GM12878 (cell line): ENCODE measurements around the gene CD86. TPM values are rescaled to one million over a fixed set of nuclear protein-coding genes. Genes with fewer than 3 reads are reported as not detected.

ENCODE experiments used
- ATAC-seq: fragments of 200-7000 bp; cut with Tn5 transposase; 3 replicates; pipeline ENCODE4 v1.9.1; 2020; ENCODE audit warnings: mild to moderate bottlenecking, moderate library complexity
- BruUV-seq: library from RNA; stranded (reverse); fragments of 400-500 nt; replicated peaks from 2 replicates; lab custom pipeline; 2021; lab: Mats Ljungman, UMichigan
- CTCF ChIA-PET: fragments of 300-600 bp; sonication (Branson Sonifier 250); formaldehyde crosslinking; extraction: SDS; loops from one replicate; lab custom pipeline; 2021; ENCODE audit warnings: inconsistent platforms; lab: Yijun Ruan, JAX
- POLR2A ChIA-PET: fragments of 350-600 bp; formaldehyde crosslinking; extraction: SDS; loops from one replicate; lab custom pipeline; 2021; ENCODE audit warnings: inconsistent platforms; lab: Charles Lee
- RAD21 ChIA-PET: fragments of 300-600 bp; sonication (Branson Sonifier 250); formaldehyde crosslinking; loops from one replicate; lab custom pipeline; 2023; ENCODE audit warnings: antibody characterized with exemption; ENCODE audit not compliant: unreplicated experiment; lab: Charles Lee
- SMC1A ChIA-PET: fragments of 300-600 bp; sonication (Branson Sonifier 250); formaldehyde crosslinking; loops from one replicate; lab custom pipeline; 2023; ENCODE audit not compliant: unreplicated experiment, uncharacterized antibody; lab: Charles Lee
- DNase-seq: peaks from one replicate; pipeline ENCODE4 v3.0.0-alpha.2; 2011; ENCODE audit warnings: low read depth, low spot score
- FAIRE-seq: peaks from 3 replicates; lab custom pipeline; 2011; peaks lifted over from hg19 to GRCh38; lab: Jason Lieb, UNC
- H2AFZ ChIP-seq: 2 replicates; pipeline ENCODE4 v1.6.0; 2011; ENCODE audit warnings: low read depth, low read length, control low read depth; ENCODE audit not compliant: control insufficient read depth
- H3K27ac ChIP-seq: 2 replicates; pipeline ENCODE4 v1.5.1; 2011; ENCODE audit warnings: control low read depth; ENCODE audit not compliant: control insufficient read depth, insufficient read depth
- H3K27me3 ChIP-seq, 2 experiments: replicated peaks in 1 of 2; 2 replicates each; pipeline versions ENCODE4 v1.6.0 to v1.6.1; 2011; ENCODE audit warnings: low read length in 1 of 2; ENCODE audit not compliant: control insufficient read depth in 2 of 2, insufficient read depth in 2 of 2
- H3K36me3 ChIP-seq, 2 experiments: 2 replicates each; pipeline ENCODE4 v1.5.1; 2011; ENCODE audit warnings: low read length in 1 of 2; ENCODE audit not compliant: control insufficient read depth in 2 of 2, insufficient read depth in 2 of 2
- H3K4me1 ChIP-seq: 2 replicates; pipeline ENCODE4 v1.6.1; 2011; ENCODE audit warnings: mild to moderate bottlenecking, low read length, moderate library complexity, mixed read lengths; ENCODE audit not compliant: control insufficient read depth, insufficient read depth
- H3K4me2 ChIP-seq: 2 replicates; pipeline ENCODE4 v1.6.0; 2011; ENCODE audit warnings: control low read depth; ENCODE audit not compliant: control insufficient read depth, insufficient read depth
- H3K4me3 ChIP-seq: fragments of 200-600 bp; sonication (generic); 2 replicates; pipeline ENCODE4 v1.5.1; 2016
- H3K79me2 ChIP-seq: 2 replicates; pipeline ENCODE4 v1.6.0; 2011; ENCODE audit warnings: low read length; ENCODE audit not compliant: control insufficient read depth, insufficient read depth
- H3K9ac ChIP-seq: 2 replicates; pipeline ENCODE4 v1.8.0; 2011; ENCODE audit warnings: low read length, control low read depth, mixed read lengths; ENCODE audit not compliant: control insufficient read depth, insufficient read depth
- H3K9me3 ChIP-seq: replicated peaks from 3 replicates; pipeline ENCODE4 v1.5.1; 2011; ENCODE audit warnings: mild to moderate bottlenecking, low read length; ENCODE audit not compliant: control insufficient read depth, insufficient read depth
- H4K20me1 ChIP-seq: 2 replicates; pipeline ENCODE4 v1.6.0; 2011; ENCODE audit not compliant: control insufficient read depth, insufficient read depth
- CBFB ChIP-seq: IDR thresholded peaks from 2 replicates; pipeline ENCODE4 v1.6.1; 2016; ENCODE audit warnings: antibody characterized with exemption, low read depth
- IRF5 ChIP-seq: fragments of 450-650 bp; IDR thresholded peaks from 2 replicates; pipeline ENCODE4 v1.6.1; 2017; ENCODE audit warnings: borderline replicate concordance
- MEF2A ChIP-seq: IDR thresholded peaks from 2 replicates; pipeline ENCODE4 v1.6.1; 2011; ENCODE audit warnings: low read depth, mild to moderate bottlenecking, low read length, moderate library complexity; ENCODE audit not compliant: insufficient read depth
- PML ChIP-seq: IDR thresholded peaks from 2 replicates; pipeline ENCODE4 v1.6.1; 2012; ENCODE audit warnings: low read length, inconsistent platforms
- RB1 ChIP-seq: fragments of 450-650 bp; formaldehyde crosslinking; IDR thresholded peaks from 2 replicates; pipeline ENCODE4 v1.6.1; 2017; ENCODE audit warnings: mild to moderate bottlenecking, borderline replicate concordance
- RCOR1 ChIP-seq: conservative IDR thresholded peaks from 2 replicates; pipeline ENCODE4 v1.6.1; 2012; ENCODE audit warnings: low read depth, low read length, improper control_type of control experiment
- SIX5 ChIP-seq: IDR thresholded peaks from 2 replicates; pipeline ENCODE4 v1.6.1; 2011; ENCODE audit warnings: mild to moderate bottlenecking, low read depth, low read length, moderate library complexity; ENCODE audit not compliant: severe bottlenecking
- SP1 ChIP-seq: IDR thresholded peaks from one replicate; pipeline ENCODE4 v1.6.1; 2011; ENCODE audit warnings: low read depth, low read length
- ZNF207 ChIP-seq: fragments of 450-650 bp; IDR thresholded peaks from 2 replicates; pipeline ENCODE4 v1.6.1; 2014; ENCODE audit warnings: antibody characterized with exemption, mild to moderate bottlenecking, borderline replicate concordance
- WGBS: methylation state at CpG from one replicate; pipeline ENCODE4 v1.1.6; 2016; ENCODE audit warnings: low lambda C conversion rate; ENCODE audit not compliant: insufficient replicate concordance, insufficient coverage; ENCODE audit errors: missing lambda C conversion rate; 5-methylcytosine and 5-hydroxymethylcytosine counted together
- in situ Hi-C: fragments of 300-500 bp; cut with MboI; formaldehyde crosslinking; loops from 9 replicates; pipeline ENCODE4 v1.14.3; 2018; ENCODE audit warnings: mixed read lengths
- intact Hi-C: fragments of 100-400 bp; cut with micrococcal nuclease; formaldehyde crosslinking; loops from one replicate; pipeline ENCODE4 v1.14.2; 2022; ENCODE audit not compliant: unreplicated experiment
- polyA plus RNA-seq, 11 experiments: library from polyadenylated mRNA; depleted of rRNA in 4 of 11; unstranded in 6 of 11; stranded (reverse) in 5 of 11; fragments of >200 nt; fragmentation: Nextera tagmentation in 4 of 11; fragmentation: Illumina TruSeq in 1 of 11; extraction: Ambion mirVana in 4 of 11; extraction: Trizol in 1 of 11; gene quantifications; 1 replicate in 1 of 11; 2 replicates in 10 of 11; pipeline versions ENCODE4 v1.2.1 to v1.2.3, GENCODE V29; 2011 to 2016; ENCODE audit warnings: inconsistent platforms in 2 of 11, missing spikeins in 2 of 11, low read depth in 1 of 11
- total RNA-seq, 4 experiments: library from RNA; depleted of rRNA in 3 of 4; stranded (reverse); fragments of >200 nt in 3 of 4; fragmentation: Illumina TruSeq in 1 of 4; extraction: Trizol in 1 of 4; gene quantifications; 2 replicates each; pipeline versions ENCODE4 v1.2.1 to v1.2.3, GENCODE V29; 2013 to 2021
- TF ChIP-seq, protein P1 (sequence below): fragments of 450-650 bp; IDR thresholded peaks from 2 replicates; pipeline ENCODE4 v1.6.1; 2017; ENCODE audit warnings: mild to moderate bottlenecking, low read depth, inconsistent platforms; ENCODE audit not compliant: poor library complexity, severe bottlenecking
- TF ChIP-seq, protein P2 (sequence below): fragments of 450-650 bp; IDR thresholded peaks from 2 replicates; pipeline ENCODE4 v1.6.1; 2017; ENCODE audit warnings: antibody characterized with exemption, mild to moderate bottlenecking, moderate library complexity
- TF ChIP-seq, protein P3 (sequence below): fragments of 450-650 bp; IDR thresholded peaks from 2 replicates; pipeline ENCODE4 v1.6.1; 2014; ENCODE audit warnings: mild to moderate bottlenecking
- TF ChIP-seq, protein P4 (sequence below): IDR thresholded peaks from 2 replicates; pipeline ENCODE4 v1.6.1; 2011; ENCODE audit warnings: mild to moderate bottlenecking, low read depth, low read length, moderate library complexity; ENCODE audit not compliant: insufficient replicate concordance

CD86 gene
- total and polyA plus RNA-seq, 10 of the 15 experiments (the other 5 are each of a cell fraction or from before 2014, with no cell fraction given), result 40.9 to 100 (median 55.5) TPM

GRCh38 chr3:122078235-122078935, 23.2 kb downstream of the CD86 start:
- ChIA-PET POLR2A (interaction anchor here (0.7 to 12.7 kb wide), 20 partner anchors 9 to 180 kb away, joined by 3 to 165 read pairs (median 4); partner anchors contain the start of genes CD86 and ILDR1), RAD21 (interaction anchor here (0.7 to 16.0 kb wide), 20 partner anchors 9 to 532 kb away, joined by 3 to 426 read pairs (median 6); partner anchors contain the start of genes CD86 and ILDR1), CTCF (interaction anchor here (0.9 to 9.7 kb wide), 17 partner anchors 11 to 259 kb away, joined by 3 to 114 read pairs (median 6); no protein-coding TSS in a partner anchor), SMC1A (interaction anchor here (0.8 to 33.7 kb wide), 16 partner anchors 18 to 277 kb away, joined by 3 to 882 read pairs (median 4); partner anchors contain the start of genes CD86, EAF2, ILDR1 and IQCB1)
- Histone ChIP-seq H3K9ac (peak overlapping the region; percentile 90), H3K79me2 (peaks cover 97% of the 10 kb centered on the region), H4K20me1 (no peaks in the 10 kb centered on the region), H3K9me3 (no peaks in the 10 kb centered on the region), H3K36me3 (no peaks in the 10 kb centered on the region), H3K27ac (peak overlapping the region; percentile 97), H3K4me3 (peak overlapping the region; percentile 86), H3K4me1 (peaks cover 58% of the 10 kb centered on the region), H3K4me2 (peak overlapping the region; percentile 88), H2AFZ (no peak overlapping the region), H3K27me3 (no peaks in the 10 kb centered on the region)
- WGBS, result under 1% methylated on average over 8 of the region's 8 CpGs
- in situ Hi-C loops, result loop anchor here (5.0 kb wide), 2 partner anchors 76 to 241 kb away; partner anchors contain the start of genes EAF2 and IQCB1
- intact Hi-C loops, result loop anchor here (5.0 to 10.0 kb wide), 3 partner anchors 241 to 531 kb away; partner anchors contain the start of genes EAF2, IQCB1 and POLQ
- no TSS peak for BruUV-seq
- DNase-seq (no peak), FAIRE-seq (no peak), ATAC-seq (no peak)
- TF ChIP-seq, protein P1, sequence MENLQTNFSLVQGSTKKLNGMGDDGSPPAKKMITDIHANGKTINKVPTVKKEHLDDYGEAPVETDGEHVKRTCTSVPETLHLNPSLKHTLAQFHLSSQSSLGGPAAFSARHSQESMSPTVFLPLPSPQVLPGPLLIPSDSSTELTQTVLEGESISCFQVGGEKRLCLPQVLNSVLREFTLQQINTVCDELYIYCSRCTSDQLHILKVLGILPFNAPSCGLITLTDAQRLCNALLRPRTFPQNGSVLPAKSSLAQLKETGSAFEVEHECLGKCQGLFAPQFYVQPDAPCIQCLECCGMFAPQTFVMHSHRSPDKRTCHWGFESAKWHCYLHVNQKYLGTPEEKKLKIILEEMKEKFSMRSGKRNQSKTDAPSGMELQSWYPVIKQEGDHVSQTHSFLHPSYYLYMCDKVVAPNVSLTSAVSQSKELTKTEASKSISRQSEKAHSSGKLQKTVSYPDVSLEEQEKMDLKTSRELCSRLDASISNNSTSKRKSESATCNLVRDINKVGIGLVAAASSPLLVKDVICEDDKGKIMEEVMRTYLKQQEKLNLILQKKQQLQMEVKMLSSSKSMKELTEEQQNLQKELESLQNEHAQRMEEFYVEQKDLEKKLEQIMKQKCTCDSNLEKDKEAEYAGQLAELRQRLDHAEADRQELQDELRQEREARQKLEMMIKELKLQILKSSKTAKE, result peak; percentile 39
- TF ChIP-seq, protein P2, sequence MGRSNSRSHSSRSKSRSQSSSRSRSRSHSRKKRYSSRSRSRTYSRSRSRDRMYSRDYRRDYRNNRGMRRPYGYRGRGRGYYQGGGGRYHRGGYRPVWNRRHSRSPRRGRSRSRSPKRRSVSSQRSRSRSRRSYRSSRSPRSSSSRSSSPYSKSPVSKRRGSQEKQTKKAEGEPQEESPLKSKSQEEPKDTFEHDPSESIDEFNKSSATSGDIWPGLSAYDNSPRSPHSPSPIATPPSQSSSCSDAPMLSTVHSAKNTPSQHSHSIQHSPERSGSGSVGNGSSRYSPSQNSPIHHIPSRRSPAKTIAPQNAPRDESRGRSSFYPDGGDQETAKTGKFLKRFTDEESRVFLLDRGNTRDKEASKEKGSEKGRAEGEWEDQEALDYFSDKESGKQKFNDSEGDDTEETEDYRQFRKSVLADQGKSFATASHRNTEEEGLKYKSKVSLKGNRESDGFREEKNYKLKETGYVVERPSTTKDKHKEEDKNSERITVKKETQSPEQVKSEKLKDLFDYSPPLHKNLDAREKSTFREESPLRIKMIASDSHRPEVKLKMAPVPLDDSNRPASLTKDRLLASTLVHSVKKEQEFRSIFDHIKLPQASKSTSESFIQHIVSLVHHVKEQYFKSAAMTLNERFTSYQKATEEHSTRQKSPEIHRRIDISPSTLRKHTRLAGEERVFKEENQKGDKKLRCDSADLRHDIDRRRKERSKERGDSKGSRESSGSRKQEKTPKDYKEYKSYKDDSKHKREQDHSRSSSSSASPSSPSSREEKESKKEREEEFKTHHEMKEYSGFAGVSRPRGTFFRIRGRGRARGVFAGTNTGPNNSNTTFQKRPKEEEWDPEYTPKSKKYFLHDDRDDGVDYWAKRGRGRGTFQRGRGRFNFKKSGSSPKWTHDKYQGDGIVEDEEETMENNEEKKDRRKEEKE, result no peak
- TF ChIP-seq IRF5 (no peak), RB1 (no peak), RCOR1 (no peak), PML (no peak), ZNF207 (no peak), MEF2A (peak; percentile 89), CBFB (no peak; the same call in 1 of the 2 replicates), SIX5 (no peak), SP1 (no peak)
- TF ChIP-seq, protein P3, sequence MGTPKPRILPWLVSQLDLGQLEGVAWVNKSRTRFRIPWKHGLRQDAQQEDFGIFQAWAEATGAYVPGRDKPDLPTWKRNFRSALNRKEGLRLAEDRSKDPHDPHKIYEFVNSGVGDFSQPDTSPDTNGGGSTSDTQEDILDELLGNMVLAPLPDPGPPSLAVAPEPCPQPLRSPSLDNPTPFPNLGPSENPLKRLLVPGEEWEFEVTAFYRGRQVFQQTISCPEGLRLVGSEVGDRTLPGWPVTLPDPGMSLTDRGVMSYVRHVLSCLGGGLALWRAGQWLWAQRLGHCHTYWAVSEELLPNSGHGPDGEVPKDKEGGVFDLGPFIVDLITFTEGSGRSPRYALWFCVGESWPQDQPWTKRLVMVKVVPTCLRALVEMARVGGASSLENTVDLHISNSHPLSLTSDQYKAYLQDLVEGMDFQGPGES, result no peak
- TF ChIP-seq, protein P4, sequence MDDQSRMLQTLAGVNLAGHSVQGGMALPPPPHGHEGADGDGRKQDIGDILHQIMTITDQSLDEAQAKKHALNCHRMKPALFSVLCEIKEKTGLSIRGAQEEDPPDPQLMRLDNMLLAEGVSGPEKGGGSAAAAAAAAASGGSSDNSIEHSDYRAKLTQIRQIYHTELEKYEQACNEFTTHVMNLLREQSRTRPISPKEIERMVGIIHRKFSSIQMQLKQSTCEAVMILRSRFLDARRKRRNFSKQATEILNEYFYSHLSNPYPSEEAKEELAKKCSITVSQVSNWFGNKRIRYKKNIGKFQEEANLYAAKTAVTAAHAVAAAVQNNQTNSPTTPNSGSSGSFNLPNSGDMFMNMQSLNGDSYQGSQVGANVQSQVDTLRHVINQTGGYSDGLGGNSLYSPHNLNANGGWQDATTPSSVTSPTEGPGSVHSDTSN, result no peak
